Thyroid gland (tissue), 4 donors: ENCODE measurements around the gene BTG3. TPM values are rescaled to one million over a fixed set of nuclear protein-coding genes. Genes with fewer than 3 reads are reported as not detected.

ENCODE experiments used
- DNase-seq, 2 donors: peaks; one replicate each; pipeline ENCODE4 v3.0.0-alpha.2; 2019
- H3K27ac ChIP-seq, 3 donors: fragments of 200-600 bp; sonication (generic); 1 replicate in 2 of 3; 2 replicates in 1 of 3; pipeline ENCODE4 v1.5.1; 2016 to 2019; ENCODE audit warnings: mild to moderate bottlenecking in 1 of 3, moderate library complexity in 1 of 3
- H3K27me3 ChIP-seq: fragments of 200-600 bp; sonication (generic); one replicate; pipeline ENCODE4 v1.5.1; 2019
- H3K36me3 ChIP-seq, 2 donors: fragments of 200-600 bp; sonication (generic); one replicate each; pipeline ENCODE4 v1.5.1; 2016 to 2019
- H3K4me1 ChIP-seq, 2 donors: fragments of 200-600 bp; sonication (generic); one replicate each; pipeline ENCODE4 v1.5.1; 2017 to 2019
- H3K4me3 ChIP-seq, 3 donors: fragments of 200-600 bp; sonication (generic); replicated peaks in 1 of 3; 1 replicate in 2 of 3; 2 replicates in 1 of 3; pipeline ENCODE4 v1.5.1; 2016; ENCODE audit warnings: mild to moderate bottlenecking in 1 of 3
- H3K9me3 ChIP-seq: fragments of 200-600 bp; sonication (generic); one replicate; pipeline ENCODE4 v1.5.1; 2017
- POLR2A ChIP-seq, 2 donors: fragments of 450-650 bp; IDR thresholded peaks; one replicate each; pipeline ENCODE4 v1.6.1; 2017; ENCODE audit warnings: antibody characterized with exemption in 2 of 2, mild to moderate bottlenecking in 2 of 2, moderate library complexity in 1 of 2
- WGBS, 2 donors: methylation state at CpG; one replicate each; pipeline ENCODE4 v1.1.5; 2017; 5-methylcytosine and 5-hydroxymethylcytosine counted together
- intact Hi-C: fragments of 100-400 bp; cut with DNase I; formaldehyde crosslinking; loops from one replicate; pipeline ENCODE4 v1.15.1; 2023
- total RNA-seq, 4 donors: library from RNA; depleted of rRNA; stranded (reverse); fragments of >200 nt; gene quantifications; one replicate each; pipeline ENCODE4 v1.2.3, GENCODE V29; 2016
- TF ChIP-seq, protein P1 (sequence below), 6 experiments: fragments of 200-600 bp in 3 of 6; fragments of 450-650 bp in 3 of 6; sonication (generic) in 3 of 6; IDR thresholded peaks; one replicate each; pipeline ENCODE4 v1.5.1; 2016 to 2019; ENCODE audit warnings: antibody characterized with exemption in 6 of 6, mild to moderate bottlenecking in 2 of 6, inconsistent platforms in 1 of 6, moderate library complexity in 1 of 6

The BTG3 gene
- total RNA-seq, 4 donors from 2014 or later: 37.5 to 79.1 (median 61.9) TPM

GRCh38 chr21:17631195-17631594 lies 18.5 kb upstream of the BTG3 start:
- no peaks in the 10 kb centered on the region for H3K36me3 ChIP-seq
- 23 to 29% methylated on average over 4 of the region's 4 CpGs for WGBS, 2 donors
- H3K9me3 ChIP-seq: no peaks in the 10 kb centered on the region
- peaks cover 8 to 9% of the 10 kb centered on the region in 2 donors for H3K4me1 ChIP-seq
- intact Hi-C loops: no loop called here
- H3K27me3 ChIP-seq: no peaks in the 10 kb centered on the region
- H3K4me3 ChIP-seq: no peak overlapping the region
- TF ChIP-seq, protein P1, sequence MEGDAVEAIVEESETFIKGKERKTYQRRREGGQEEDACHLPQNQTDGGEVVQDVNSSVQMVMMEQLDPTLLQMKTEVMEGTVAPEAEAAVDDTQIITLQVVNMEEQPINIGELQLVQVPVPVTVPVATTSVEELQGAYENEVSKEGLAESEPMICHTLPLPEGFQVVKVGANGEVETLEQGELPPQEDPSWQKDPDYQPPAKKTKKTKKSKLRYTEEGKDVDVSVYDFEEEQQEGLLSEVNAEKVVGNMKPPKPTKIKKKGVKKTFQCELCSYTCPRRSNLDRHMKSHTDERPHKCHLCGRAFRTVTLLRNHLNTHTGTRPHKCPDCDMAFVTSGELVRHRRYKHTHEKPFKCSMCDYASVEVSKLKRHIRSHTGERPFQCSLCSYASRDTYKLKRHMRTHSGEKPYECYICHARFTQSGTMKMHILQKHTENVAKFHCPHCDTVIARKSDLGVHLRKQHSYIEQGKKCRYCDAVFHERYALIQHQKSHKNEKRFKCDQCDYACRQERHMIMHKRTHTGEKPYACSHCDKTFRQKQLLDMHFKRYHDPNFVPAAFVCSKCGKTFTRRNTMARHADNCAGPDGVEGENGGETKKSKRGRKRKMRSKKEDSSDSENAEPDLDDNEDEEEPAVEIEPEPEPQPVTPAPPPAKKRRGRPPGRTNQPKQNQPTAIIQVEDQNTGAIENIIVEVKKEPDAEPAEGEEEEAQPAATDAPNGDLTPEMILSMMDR (IDR thresholded peaks at IDR 0.05): no peak
- no peak for TF ChIP-seq POLR2A (IDR thresholded peaks at IDR 0.05)
- DNase-seq: peak; percentile 23 to 40
- H3K27ac ChIP-seq: peak overlapping the region in 2 of 3 donors; percentile 31 to 46

DNA sequence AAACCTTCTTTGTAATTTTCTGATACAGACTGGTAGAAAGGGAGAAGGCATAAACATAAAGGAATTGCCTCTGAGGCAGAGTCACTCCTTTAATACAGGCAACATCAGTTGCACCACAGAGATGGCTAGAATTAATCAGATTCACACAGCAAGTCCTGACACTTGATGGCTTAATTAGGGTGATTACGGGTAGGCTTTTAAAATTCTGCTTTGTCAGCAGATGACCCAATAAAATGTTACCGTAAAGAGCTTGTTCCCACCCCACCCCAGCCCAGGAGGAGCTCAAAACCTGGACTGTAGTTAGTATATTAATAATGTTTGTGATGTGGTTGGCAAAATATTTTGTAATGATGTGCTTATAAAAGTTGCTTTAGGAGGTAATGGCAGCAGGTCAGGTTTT lies 9.3 kb upstream of the BTG3 start:
- Histone ChIP-seq H3K4me1 (no peaks in the 10 kb centered on the region), H3K27me3 (no peaks in the 10 kb centered on the region), H3K27ac (no peak overlapping the region), H3K9me3 (no peaks in the 10 kb centered on the region), H3K36me3 (no peaks in the 10 kb centered on the region), H3K4me3 (no peak overlapping the region)
- 83 to 92% methylated on average over 2 of the region's 2 CpGs for WGBS, 2 donors
- intact Hi-C loops: no loop called here
- DNase-seq: no peak
- TF ChIP-seq, protein P1 (IDR thresholded peaks at IDR 0.05): no peak
- TF ChIP-seq POLR2A (IDR thresholded peaks at IDR 0.05): no peak

GRCh38 chr21:17616831-17617230 lies 4.1 kb upstream of the BTG3 start:
- Histone ChIP-seq H3K9me3 (no peaks in the 10 kb centered on the region), H3K36me3 (no peaks in the 10 kb centered on the region), H3K27me3 (no peaks in the 10 kb centered on the region), H3K27ac (no peak overlapping the region), H3K4me1 (peaks cover 4 to 5% of the 10 kb centered on the region in 2 donors), H3K4me3 (no peak overlapping the region)
- TF ChIP-seq, protein P1 (IDR thresholded peaks at IDR 0.05): no peak
- TF ChIP-seq POLR2A (IDR thresholded peaks at IDR 0.05): no peak
- intact Hi-C loops: no loop called here
- DNase-seq: no peak
- WGBS, 2 donors: 90 to 96% methylated on average over 1 of the region's 1 CpG

GRCh38 chr21:17613242-17613676 lies 558 bp upstream of the BTG3 start:
- WGBS, 2 donors: 15 to 26% methylated on average over 14 to 16 of the region's 16 CpGs
- DNase-seq: peak; percentile 77
- Histone ChIP-seq H3K27me3 (no peaks in the 10 kb centered on the region), H3K9me3 (no peaks in the 10 kb centered on the region), H3K4me1 (peaks cover 16% of the 10 kb centered on the region in 2 donors), H3K36me3 (no peaks in the 10 kb centered on the region), H3K4me3 (peak overlapping the region; percentile 57 to 94 (median 89)), H3K27ac (peak overlapping the region; percentile 95 to 97 (median 96))
- TF ChIP-seq, protein P1 (IDR thresholded peaks at IDR 0.05): peak in 2 of 6 experiments; percentile 2 to 25
- no peak for TF ChIP-seq POLR2A (IDR thresholded peaks at IDR 0.05)
- intact Hi-C loops: no loop called here

- 0% methylated on average over 17 of the region's 50 CpGs; no CpG with 5 or more reads in 1 of the 2 donors for WGBS, 2 donors
- peaks cover 16% of the 10 kb centered on the region in 2 donors for H3K4me1 ChIP-seq
- H3K27ac ChIP-seq: peak overlapping the region; percentile 95 to 97 (median 96)
- H3K27me3 ChIP-seq: no peaks in the 10 kb centered on the region
- TF ChIP-seq, protein P1 (IDR thresholded peaks at IDR 0.05): no peak
- TF ChIP-seq POLR2A (IDR thresholded peaks at IDR 0.05): no peak
- DNase-seq: peak; percentile 57 to 63
- intact Hi-C loops: no loop called here
- H3K36me3 ChIP-seq: no peaks in the 10 kb centered on the region
- no peaks in the 10 kb centered on the region for H3K9me3 ChIP-seq
- H3K4me3 ChIP-seq: peak overlapping the region; percentile 57 to 94 (median 89)
Observed at GRCh38 chr21:17612023-17612564, 607 bp downstream of the BTG3 start.
